Activated effector memory CD4-positive, alpha-beta T cell treated with anti-CD3 and anti-CD28 coated beads, Interleukin-2, amount 50 U/mL, for 16 hours (primary cell): Measurements from ENCODE around the gene ARSB.
A peak's percentile ranks its signal among the peaks of the same experiment; 100 is the strongest.

ENCODE experiments used
- DNase-seq: peaks from one replicate; pipeline ENCODE4 v3.0.0-alpha.2; 2020

The ARSB gene

DNA sequence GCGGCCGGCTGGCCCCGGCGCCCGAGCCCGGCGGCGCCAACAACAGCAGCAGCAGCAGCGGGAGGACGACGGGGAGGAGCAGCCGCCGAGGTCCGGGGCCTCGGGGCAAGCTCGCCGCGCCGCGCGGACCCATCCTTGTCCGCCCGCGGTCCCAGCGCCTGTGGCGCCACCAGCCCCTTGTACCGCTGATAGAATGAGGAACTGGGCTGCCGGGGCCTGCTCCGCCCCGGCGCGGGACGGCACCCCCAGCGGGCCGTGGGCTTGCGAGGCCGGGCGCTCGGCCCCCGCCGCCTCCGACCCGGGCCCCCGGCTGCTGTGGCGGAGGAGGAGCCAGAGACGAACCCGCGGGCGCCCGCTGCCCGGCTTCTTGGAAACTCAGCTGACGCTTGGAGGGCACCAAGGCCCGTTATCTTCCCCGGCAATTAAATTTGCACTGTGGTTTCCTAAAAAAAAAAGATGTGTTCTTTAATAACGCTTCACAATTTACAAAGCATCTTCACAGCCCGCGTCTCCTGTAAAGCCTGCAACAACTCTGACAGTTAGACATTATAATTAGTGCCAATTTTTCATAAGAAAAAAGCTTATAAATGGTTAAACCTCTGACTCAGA, at the start of gene ARSB:
Gene ARSB, minus strand, starts transcription at position 195 of the 609 bp plus-strand sequence. Its CDS starts 62 bp downstream, at position 133.
- DNase-seq, result peak; percentile 85

DNA sequence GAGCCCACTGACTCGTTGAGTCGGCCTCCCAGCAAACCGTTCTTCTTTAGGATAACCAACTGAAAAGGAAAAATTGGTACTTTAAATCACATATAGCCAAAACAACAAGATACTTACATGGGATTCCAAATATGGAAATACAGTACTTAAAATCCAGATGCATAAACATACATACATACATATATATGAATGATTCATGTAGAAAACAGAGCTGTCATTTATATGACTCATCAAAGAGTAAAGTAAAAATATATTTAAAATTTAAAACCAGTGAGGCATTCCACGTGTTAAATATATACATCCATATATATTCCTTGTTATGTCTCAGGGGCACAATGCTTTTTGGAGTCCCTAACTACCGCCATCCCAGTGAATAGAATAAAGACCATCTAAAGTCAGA, 47.7 kb upstream of the ARSB start:
- no peak for DNase-seq

DNA sequence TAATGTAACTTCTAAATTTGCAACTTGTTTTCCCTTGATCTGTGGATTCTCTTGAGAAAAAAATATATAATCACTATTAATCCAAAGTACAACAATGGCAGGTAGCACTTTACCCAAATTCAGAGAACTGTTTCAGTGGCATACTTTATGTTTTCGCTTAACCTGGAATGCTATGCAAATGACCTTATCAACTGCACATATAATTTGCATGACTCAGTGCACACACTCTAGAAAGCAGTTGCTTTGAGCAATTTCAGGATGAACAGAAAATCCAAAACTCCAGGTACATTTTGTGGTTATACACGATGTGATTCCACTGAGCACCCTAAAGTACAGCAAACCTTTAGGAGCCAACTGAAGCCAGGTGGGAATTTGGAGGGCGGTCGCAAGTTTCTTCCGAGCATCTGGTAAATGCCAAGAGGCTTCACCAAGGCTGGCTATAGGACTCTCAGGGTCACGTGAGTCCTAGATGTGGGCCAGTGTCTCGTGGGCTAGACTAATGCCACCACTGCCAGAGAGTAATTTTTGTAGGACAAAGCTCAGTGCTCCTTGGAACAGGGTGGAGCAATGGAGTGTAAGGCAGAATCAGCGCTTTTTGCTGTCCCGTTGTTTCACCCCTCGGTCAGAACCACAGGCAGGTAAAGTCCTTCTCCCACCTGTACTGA, 47.1 kb upstream of the ARSB start:
- DNase-seq, result no peak

DNA sequence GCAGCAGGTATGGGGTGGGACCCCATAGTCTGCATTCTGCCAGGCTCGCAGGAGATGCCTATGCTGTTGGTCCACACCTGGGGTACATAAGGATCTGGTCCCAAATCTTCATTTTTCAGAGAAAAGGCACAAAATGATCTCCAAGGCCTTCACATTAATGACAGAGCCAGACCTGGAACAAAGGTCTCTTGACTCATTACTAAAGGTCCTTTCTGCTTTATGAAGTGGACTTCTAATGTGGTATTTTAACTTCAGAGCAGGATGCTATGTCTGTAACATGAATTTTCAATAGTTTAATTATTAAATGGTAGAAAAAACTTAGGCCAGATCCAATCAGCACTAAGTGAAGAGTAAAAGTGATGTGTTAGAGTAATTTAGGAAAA, 46.4 kb upstream of the ARSB start:
- DNase-seq, result no peak

DNA sequence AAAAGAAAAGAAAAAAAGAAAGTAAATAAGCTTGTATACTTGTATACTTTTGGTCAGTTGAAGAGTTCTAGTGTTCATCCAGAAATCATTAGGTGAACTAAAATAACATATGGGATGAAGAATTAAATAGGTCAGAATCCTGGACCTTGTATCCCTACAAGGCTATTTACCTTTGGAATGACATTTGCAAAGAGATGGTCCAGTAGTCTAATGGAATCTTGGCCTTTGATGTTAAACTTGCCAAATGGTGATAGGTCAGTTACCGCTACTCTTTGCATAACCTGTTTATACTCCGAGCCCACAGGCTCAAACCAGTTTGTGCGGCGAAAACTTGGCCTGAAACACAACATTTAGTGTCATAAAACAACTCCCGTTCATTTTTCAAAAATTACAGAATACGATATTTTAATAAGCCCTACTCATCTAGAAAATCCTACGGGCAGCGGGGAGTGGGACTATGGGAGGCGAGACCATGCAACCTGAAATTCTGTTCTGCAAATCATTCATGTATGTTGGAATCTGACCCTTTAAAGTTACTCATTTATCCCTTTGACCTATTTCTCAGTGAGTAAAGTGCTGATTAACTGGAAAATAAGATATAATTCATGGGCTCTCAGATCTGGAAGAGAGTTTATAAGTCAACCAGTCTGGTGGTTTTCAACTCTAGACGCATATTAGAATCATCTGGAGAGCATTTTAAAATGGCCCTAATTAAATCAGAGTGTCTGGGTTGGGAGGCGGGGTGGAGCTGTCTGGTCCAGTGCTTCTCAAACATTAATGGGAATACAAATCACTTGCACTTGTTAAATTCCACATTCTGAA, 45.8 kb upstream of the ARSB start:
- DNase-seq, result no peak

DNA sequence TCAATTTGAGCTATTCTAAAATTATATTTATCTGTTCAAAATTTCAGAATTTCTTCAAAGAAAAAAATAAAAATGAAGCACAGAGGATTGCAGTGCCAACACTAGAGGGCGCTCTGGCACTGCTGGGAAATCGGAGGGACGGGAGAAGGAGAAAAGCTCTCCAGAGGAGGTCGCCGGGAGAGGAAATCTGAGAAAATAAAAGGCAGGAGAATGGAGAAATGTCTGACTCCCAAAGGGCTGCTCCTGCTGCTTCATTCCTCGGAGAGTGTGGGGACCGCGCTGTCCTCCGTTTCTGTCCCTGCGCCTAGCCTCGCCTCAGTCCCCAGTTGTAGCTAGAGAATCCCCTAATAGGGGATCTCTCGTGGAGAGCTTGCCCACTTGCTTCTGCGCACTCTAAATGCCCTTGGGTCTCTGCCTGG, 40.0 kb upstream of the ARSB start:
- DNase-seq, result peak; percentile 82

DNA sequence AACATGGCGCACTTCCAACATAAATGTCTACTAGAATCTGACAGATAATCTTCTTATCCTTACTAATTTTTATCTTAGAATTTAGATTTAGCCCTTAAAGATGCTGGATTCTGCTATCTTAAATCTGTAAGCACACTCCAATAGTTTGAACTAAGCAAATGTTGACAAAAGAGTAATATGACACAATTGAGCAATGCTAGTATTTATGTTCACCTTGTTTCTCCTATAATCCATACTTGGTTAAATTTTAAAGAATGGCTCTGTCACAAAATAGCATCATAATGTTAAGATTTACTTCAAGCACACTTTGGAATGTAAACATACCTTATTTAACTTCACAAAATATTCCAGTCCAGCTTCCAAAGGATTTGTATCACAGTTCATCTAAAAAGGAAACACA, 38.8 kb upstream of the ARSB start:
- no peak for DNase-seq

DNA sequence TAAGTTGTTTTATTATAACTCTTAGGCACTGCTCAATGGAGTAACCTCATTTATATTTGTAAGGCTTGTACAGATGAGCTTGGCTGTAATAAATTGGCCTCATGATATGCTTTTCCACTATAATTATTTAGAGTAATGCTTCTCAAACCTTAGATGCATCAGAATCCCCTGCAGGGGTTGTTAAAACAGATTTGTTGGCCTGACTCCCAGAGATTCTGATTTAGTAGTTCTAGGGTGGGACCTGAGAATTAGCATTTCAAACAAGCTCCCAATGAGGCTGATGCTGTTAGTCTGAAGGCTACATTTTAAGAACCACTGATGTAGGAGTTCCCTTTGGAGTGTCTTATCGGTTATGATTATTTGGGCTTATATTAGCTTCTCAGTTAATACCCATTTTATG, 38.2 kb upstream of the ARSB start:
- DNase-seq, result no peak

DNA sequence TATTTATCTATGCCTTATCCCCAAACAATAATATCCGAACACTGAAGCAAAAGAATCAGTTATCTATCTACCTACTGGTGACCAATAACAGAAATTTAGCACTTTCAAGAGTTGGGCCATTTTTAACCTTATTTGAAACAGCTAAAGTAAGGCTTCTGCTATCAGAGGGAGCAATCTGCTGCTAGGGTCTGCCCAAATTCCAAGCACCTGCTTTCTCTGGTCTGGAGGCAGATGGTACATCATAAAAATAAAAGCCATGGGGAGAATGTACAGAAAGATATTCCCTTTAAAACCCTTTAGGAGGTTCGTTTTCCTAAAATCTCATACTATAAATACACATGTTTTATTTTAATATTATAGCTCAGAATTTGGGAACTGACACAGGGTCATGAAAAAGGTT, 37.7 kb upstream of the ARSB start:
- no peak for DNase-seq

DNA sequence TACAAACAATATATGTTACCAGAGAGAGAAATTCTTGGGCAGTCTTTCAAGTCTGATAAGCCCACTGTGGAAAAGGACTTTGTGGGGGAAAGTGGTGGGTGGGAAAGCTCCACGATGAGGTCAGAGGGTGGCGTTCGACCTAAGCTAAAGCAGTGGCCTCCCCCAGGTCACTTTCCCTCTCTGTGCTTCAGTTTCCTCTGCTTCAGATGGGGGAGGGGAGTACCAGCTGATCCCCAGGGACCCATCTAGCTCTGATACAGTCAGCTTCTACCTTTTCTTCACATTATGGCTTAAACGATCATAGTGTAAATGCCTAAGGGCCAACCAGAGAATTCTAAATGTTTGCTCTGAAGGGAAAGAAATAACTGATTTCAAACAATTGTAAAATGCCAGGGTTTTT, 36.6 kb upstream of the ARSB start:
- no peak for DNase-seq

DNA sequence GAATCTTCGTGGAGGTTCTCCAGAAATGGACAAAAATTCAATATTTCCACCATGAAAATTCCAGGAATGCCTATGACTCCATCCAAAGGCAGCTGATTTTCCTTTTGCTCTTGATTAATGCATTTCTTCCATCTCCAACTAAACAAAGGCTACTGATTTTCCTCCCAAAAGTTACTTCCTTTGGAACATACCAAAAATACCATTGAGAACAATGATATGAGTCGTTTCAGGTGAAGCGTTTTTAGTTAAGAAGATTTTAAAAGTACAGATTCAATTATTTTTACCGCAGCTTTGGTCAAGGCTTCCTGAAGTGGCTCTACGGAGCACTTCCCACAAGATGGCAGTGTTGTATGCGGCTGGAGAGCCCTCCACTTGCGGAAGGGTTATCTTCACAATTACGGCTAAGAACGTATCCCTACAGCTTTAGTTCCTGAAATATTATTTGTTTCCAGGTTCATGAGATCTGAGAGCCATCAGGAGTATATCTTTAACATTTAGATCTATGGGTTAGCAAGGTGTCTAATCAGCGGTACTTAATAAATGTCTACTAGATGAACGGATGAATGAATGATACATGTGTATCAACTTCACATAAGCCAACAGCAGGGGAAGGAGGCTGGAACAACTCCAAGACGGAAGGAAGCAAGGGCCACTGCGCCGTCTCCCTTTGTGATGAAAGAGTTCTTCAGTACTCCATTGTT, 35.9 kb upstream of the ARSB start:
- DNase-seq, result peak; percentile 69

DNA sequence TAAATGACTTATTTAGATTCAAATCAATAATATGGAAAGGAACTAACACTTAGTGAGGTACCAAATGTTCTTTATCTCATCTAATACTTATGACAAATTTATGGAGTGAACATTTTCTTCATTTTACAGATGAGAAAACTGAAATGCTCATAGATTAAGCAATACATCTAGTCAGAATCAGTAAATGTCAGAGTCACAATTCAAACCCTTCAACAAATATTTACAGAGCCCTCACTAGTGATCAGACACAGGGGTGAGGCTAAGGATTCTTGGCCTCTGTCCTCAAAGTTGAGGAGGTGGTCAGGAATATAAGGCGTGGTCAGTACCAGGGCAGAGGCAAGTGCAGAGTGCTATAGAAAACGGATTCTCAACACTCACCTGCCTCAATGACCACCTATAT, 29.5 kb upstream of the ARSB start:
- no peak for DNase-seq

DNA sequence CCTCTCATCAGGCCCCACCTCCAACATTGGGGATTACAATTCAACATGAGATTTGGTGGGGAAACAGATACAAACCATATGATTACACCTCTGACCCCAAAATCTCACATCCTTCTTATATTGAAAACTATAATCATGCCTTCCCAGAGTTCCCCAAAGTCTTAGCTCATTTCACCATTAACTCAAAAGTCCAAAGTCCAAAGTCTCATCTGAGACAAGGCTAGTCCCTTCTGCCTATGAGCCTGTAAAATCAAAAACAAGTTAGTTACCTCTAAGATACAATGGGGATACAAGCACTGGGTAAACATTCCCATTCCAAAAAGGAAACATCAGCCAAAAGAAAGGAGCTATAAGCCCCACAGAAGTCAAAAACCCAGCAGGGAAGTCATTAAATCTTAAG, 26.8 kb upstream of the ARSB start:
- no peak for DNase-seq

DNA sequence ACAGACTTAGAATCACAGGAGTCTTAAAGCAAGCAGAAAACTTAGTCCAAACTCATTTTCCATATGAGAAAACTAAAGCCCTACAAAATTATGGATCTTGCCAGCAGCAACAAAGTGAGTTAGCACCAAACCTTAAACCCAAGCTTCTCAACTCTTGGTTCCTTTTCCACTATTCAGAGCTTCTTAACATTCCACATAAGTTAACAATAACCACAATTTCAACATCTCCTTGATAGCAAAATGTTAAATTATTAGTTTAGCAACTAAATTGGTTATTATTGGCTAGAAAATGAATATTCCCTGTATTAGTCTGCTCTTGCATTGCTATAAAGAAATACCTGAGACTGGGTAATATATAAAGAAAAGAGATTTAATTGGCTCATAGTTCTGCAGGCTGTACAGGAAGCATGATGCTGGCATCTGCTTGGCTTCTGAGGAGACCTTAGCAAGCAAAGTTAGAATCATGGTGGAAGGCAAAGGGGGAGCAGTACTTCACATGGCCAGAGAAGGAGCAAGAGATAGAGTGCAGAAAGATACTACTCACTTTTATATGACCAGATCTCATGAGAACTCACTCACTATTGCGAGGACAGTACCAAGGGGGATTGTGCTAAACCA, 26.2 kb upstream of the ARSB start:
- DNase-seq, result no peak

DNA sequence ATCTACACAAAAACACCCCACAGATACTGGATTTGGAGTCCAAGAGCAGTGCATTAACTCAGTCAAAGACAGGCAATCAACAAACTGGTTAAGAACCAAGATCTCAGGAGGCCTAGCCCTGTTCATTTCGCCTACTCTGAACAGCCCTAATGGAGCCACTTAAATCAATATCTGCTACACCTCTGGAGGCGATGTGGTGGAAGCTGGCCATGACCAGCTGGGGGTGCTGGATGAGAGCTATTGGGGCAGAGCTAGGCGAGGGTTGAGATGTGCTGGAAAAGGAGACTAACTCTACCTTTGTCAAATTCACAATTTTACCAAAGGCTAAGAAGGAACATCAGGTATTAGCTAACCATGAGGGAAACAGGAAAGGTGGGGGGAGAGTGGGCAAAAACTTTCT, 23.3 kb upstream of the ARSB start:
- DNase-seq, result no peak

DNA sequence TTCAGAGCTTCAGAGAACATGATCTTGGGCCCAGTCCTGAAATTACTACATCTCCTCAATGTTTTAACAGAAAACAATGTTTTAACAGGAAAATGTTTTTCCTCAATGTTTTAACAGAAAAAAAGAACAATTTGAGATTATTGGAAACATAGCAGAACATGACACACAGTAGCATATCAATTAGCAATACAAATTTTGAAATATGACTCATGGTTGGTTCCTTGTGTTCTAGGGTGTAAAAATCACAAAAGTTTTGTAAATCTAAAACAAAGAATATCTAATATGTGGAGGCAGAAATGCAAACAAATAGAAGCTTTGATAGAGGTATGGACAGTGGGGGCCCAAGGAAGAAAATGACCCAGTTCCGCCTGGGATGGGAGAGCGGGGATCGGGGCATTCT, 22.8 kb upstream of the ARSB start:
- DNase-seq, result no peak

DNA sequence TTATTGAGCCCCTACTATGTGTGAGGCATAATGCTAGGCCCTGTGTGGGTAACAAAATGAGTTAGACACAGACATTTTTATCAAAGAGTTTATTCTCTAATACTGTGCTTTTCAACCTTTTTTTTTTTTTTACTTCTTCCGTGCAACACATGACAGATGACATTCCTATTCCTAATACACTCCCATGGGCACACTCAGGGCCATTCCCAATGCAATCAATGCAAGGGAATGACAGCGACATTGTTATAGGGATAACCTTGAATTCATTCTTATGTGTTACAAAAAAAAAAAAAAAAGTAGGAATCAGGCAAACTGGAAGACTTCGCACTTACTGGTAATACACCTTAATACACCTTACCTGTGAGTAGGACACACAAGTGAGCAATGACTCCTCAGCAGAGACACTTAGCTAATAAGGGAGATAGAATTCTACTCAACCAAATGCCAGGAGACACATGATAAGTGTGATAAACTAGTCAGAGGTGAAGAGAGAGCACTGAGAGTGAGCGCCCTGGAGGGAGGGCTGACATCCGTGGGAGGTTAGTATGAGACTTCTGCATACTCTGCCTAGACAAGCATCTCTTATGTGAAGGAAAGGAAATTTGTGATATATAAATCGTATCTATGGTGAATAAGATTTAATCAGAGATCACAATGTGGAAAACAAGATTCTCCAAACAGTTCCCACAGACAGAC, 21.0 kb upstream of the ARSB start:
- no peak for DNase-seq

DNA sequence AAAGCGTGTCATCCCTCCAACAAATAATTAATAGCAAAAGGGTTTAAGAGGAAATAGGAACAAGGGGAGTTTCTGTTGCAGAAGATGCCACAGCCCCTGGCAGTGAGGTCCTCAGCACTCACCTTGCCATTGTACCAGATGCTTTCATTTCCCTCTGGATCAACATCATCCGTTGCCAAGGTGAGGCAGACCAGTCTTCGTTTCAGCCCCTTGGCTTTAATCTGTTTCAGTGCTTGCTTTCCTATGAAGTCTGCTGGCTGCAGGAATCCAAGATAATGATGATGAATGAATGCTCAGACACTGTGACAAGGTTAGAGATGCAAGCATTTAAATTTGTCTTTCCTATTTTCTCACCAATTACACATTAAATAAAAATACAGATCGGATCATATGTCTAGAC, 20.0 kb upstream of the ARSB start:
- no peak for DNase-seq

DNA sequence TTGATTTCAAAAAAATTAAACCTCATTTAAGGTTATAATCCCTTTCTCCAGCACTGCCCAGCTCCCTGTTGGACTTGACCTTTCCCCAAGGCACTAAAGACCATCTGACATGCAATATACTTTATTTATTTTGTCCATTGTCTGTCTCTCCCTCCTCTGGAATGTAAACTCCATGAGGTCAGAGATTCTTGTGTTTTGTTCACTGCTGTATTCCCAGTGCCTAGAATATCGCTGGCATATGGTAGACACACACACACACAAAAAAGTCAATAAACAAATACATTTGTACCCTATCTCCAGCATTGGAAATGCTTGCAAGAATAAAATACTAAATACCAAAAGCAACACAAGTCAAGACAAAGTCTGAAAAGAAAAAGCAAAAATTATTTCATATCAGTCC, 17.3 kb upstream of the ARSB start:
- DNase-seq, result no peak

DNA sequence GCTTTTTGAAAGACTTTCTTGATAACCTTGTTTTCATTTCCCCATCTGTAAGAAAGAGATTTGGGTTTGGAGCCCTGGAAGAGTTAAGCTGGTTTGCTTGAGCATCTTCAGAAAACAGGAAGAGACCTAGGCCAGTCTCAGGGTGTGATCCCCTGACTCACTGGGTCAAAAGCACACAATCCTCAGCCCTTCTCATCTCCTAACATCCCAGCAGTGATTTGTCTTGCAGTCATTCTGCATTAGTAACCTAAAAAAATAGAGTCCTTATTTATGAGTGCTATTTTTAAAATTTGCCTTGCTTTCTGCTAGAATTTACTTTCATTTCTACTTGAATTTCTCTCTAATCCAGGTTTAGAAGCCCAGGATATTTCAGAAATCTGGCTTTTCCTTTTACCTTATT, 16.4 kb upstream of the ARSB start:
- no peak for DNase-seq

DNA sequence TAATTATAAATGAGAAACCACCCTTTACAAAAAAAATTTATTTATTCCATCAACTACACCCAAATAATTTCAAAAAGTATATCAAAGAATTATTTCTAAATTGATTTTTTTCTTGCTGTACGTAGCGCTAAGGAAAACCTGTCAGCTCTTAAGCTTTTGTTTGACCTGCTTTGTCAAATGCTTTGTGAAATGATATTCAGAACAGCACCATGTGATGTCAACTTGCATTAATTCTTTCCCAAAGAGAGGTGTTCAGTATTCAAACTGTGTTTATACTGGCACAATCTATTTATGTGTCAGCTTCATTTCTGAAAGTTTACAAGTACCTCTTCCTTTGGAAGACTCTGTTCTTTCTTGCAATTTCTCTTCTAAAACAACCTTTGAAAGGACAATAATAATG, 12.0 kb upstream of the ARSB start:
- DNase-seq, result no peak

DNA sequence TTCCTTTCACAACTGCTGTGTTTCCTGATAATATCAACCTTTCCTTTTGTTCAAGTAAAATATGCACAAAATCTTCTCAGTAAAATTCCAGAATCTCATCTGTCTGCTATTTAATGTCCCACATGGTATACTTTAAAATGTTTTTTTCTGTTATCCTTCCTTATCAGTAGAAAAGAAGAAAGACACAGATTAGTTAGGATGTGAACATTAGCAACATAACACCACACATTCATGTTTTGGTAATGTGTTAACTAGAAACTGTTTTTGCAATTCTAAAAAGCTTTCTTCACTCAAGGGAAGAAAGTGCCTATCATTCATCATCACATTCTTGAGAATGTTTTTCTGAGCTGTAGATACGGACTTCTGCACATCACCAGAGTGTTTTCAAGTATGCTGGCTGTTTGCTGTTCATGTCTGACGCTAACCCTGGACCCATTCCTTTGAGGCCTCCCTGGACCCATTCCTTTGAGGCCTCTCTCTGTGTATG, 10.5 kb upstream of the ARSB start:
- DNase-seq, result no peak
